Gastroesophageal sphincter (tissue), 4 donors: ENCODE results near the gene ARHGAP18. TPM values are rescaled to one million over a fixed set of nuclear protein-coding genes. Genes with fewer than 3 reads are reported as not detected.

Experiments used
- ATAC-seq: fragments of 150-250 bp; one replicate; pipeline ENCODE4 v1.9.1; 2016; ENCODE audit warnings: mild to moderate bottlenecking, moderate library complexity
- H3K27ac ChIP-seq, 4 donors: fragments of 200-600 bp; sonication (generic) in 3 of 4; 1 replicate in 3 of 4; 2 replicates in 1 of 4; pipeline ENCODE4 v1.5.1; 2016 to 2019
- H3K27me3 ChIP-seq: fragments of 200-600 bp; sonication (generic); one replicate; pipeline ENCODE4 v1.5.1; 2019
- H3K36me3 ChIP-seq, 2 donors: fragments of 200-600 bp; sonication (generic); one replicate each; pipeline ENCODE4 v1.5.1; 2019; ENCODE audit warnings: control low read depth in 1 of 2
- H3K4me1 ChIP-seq, 3 donors: fragments of 200-600 bp; sonication (generic); 1 replicate in 2 of 3; 2 replicates in 1 of 3; pipeline ENCODE4 v1.5.1; 2016 to 2019; ENCODE audit warnings: control low read depth in 2 of 3
- H3K4me3 ChIP-seq, 2 donors: fragments of 200-600 bp; sonication (generic); one replicate each; pipeline ENCODE4 v1.5.1; 2019; ENCODE audit warnings: mild to moderate bottlenecking in 1 of 2, moderate library complexity in 1 of 2
- H3K9me3 ChIP-seq, 3 donors: fragments of 200-600 bp; sonication (generic); one replicate each; pipeline ENCODE4 v1.5.1; 2017 to 2019; ENCODE audit warnings: control low read depth in 2 of 3
- EP300 ChIP-seq: sonication (generic); formaldehyde crosslinking; IDR thresholded peaks from one replicate; pipeline ENCODE4 v1.6.1; 2017; ENCODE audit warnings: antibody characterized with exemption, mild to moderate bottlenecking
- POLR2A ChIP-seq, 2 donors: fragments of 450-650 bp; IDR thresholded peaks; one replicate each; pipeline ENCODE4 v1.6.1; 2017; ENCODE audit warnings: antibody characterized with exemption in 2 of 2, mild to moderate bottlenecking in 2 of 2, moderate library complexity in 1 of 2
- POLR2AphosphoS5 ChIP-seq: sonication (generic); formaldehyde crosslinking; IDR thresholded peaks from one replicate; pipeline ENCODE4 v1.6.1; 2017; ENCODE audit warnings: antibody characterized with exemption
- WGBS, 2 donors: methylation state at CpG; one replicate each; pipeline ENCODE4 v1.1.5; 2018; ENCODE audit warnings: low coverage in 1 of 2; 5-methylcytosine and 5-hydroxymethylcytosine counted together
- total RNA-seq, 4 donors: library from RNA; depleted of rRNA; stranded (reverse); fragments of >200 nt; gene quantifications; one replicate each; pipeline ENCODE4 v1.1.0, GENCODE V29; 2016
- TF ChIP-seq, protein P1 (sequence below), 4 experiments: fragments of 200-600 bp in 2 of 4; fragments of 450-650 bp in 2 of 4; sonication (generic) in 1 of 4; IDR thresholded peaks; one replicate each; pipeline ENCODE4 v1.5.1; 2017 to 2019; ENCODE audit warnings: antibody characterized with exemption in 4 of 4, mild to moderate bottlenecking in 2 of 4, moderate library complexity in 2 of 4

The ARHGAP18 gene
- total RNA-seq, 4 donors from 2014 or later, result 2.8 to 15.0 (median 9.4) TPM

DNA sequence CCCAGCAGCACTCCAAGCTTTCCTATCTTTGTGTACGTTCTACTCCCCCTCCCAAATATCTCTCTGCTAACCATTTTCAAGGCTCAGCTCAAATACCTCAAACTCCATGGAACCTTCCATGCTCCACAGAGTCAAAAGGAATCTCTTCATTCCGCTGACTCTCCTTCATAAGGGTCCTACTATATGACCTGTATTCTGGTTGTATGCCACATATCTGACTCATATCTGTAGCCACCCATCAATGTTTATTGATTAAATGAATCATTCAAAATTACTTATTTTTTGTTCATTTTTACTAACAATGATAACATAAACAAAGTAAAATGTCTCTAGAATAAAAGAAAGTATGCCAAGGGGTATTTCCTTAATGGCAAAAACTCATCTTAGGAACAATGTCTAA lies 123.2 kb downstream of the ARHGAP18 start:
- no peaks in the 10 kb centered on the region for H3K36me3 ChIP-seq
- H3K27ac ChIP-seq, result no peak overlapping the region
- no peaks in the 10 kb centered on the region for H3K4me1 ChIP-seq
- no peak overlapping the region for H3K4me3 ChIP-seq
- ATAC-seq, result no peak
- no peaks in the 10 kb centered on the region for H3K27me3 ChIP-seq
- no peak for TF ChIP-seq POLR2A (IDR thresholded peaks at IDR 0.05)
- TF ChIP-seq POLR2AphosphoS5, result no peak
- TF ChIP-seq EP300, result no peak
- TF ChIP-seq, protein P1, sequence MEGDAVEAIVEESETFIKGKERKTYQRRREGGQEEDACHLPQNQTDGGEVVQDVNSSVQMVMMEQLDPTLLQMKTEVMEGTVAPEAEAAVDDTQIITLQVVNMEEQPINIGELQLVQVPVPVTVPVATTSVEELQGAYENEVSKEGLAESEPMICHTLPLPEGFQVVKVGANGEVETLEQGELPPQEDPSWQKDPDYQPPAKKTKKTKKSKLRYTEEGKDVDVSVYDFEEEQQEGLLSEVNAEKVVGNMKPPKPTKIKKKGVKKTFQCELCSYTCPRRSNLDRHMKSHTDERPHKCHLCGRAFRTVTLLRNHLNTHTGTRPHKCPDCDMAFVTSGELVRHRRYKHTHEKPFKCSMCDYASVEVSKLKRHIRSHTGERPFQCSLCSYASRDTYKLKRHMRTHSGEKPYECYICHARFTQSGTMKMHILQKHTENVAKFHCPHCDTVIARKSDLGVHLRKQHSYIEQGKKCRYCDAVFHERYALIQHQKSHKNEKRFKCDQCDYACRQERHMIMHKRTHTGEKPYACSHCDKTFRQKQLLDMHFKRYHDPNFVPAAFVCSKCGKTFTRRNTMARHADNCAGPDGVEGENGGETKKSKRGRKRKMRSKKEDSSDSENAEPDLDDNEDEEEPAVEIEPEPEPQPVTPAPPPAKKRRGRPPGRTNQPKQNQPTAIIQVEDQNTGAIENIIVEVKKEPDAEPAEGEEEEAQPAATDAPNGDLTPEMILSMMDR (IDR thresholded peaks at IDR 0.05), result no peak
- H3K9me3 ChIP-seq, result no peaks in the 10 kb centered on the region
- WGBS, 2 donors, result 90% methylated on average over 2 of the region's 2 CpGs

DNA sequence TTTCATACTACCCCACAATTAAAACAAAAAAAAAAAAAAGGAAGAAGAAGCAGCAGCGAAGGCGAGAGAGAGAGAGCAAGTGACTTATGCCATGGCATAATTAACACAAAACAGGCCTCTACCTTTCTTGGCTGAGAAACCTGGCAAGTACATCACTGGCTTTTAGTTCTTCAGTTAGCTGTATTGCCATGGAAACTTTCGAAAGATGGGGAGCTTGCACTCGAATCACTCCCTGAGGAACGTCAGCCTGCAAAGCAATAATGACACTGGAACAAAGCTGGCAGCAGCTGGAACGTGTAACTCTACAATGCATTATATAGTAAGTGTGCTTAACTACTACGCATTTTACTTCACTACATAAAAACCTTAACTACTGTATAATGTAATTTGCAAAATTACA lies 126.1 kb downstream of the ARHGAP18 start:
- H3K27ac ChIP-seq, result no peak overlapping the region
- ATAC-seq, result no peak
- no peaks in the 10 kb centered on the region for H3K27me3 ChIP-seq
- no peak overlapping the region for H3K4me3 ChIP-seq
- no peaks in the 10 kb centered on the region for H3K9me3 ChIP-seq
- TF ChIP-seq POLR2AphosphoS5 (no peak), POLR2A (IDR thresholded peaks at IDR 0.05) (no peak), EP300 (no peak)
- TF ChIP-seq, protein P1 (IDR thresholded peaks at IDR 0.05), result no peak
- H3K4me1 ChIP-seq, result no peaks in the 10 kb centered on the region
- WGBS, 2 donors, result 43 to 77% methylated on average over 3 to 7 of the region's 7 CpGs
- H3K36me3 ChIP-seq, result no peaks in the 10 kb centered on the region

DNA sequence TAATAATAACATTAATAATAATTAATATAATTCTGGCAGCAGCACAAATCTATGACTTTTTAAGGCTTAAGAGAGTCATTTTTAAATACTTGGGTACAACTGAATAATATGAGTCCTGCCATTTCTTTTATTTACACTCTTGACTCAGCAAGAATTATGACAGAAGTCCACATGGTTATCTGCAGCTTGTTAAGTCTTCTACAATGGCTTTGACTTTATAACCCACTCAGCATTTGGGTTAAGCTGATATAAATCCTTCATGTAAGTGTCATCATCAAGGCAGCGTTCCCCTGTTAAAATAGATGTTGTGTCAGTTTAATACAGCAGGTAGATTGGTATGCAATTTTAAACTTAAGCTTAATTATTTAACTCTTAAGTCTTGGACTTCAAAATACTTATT lies 131.7 kb downstream of the ARHGAP18 start:
- no peak for ATAC-seq
- TF ChIP-seq POLR2AphosphoS5, result no peak
- TF ChIP-seq, protein P1 (IDR thresholded peaks at IDR 0.05), result no peak
- no peak for TF ChIP-seq POLR2A (IDR thresholded peaks at IDR 0.05)
- TF ChIP-seq EP300, result no peak
- H3K4me1 ChIP-seq, result no peaks in the 10 kb centered on the region
- H3K27ac ChIP-seq, result no peak overlapping the region
- WGBS, 2 donors, result 83 to 92% methylated on average over 1 of the region's 1 CpG
- no peaks in the 10 kb centered on the region for H3K36me3 ChIP-seq
- H3K9me3 ChIP-seq, result no peaks in the 10 kb centered on the region
- no peaks in the 10 kb centered on the region for H3K27me3 ChIP-seq
- no peak overlapping the region for H3K4me3 ChIP-seq

DNA sequence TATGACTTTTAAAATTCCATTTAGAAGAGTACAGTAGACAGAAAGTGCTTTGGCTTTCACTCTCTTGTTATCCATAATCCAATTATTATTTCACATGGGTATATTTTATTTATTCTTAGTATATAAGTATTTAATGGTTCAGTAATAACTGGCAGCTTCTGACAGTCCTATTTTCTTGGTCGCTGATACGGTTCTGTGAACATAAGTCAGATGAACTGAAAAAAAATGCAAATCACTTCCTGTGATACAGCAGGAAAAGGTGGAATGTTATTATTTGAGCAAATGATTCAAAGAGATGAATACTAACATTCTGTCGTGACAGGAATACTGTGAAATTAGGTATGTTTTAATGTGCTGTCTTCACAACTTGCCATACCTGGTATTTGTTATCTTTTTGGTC lies 132.3 kb downstream of the ARHGAP18 start:
- Histone ChIP-seq H3K4me1 (no peaks in the 10 kb centered on the region), H3K4me3 (no peak overlapping the region), H3K36me3 (no peaks in the 10 kb centered on the region), H3K9me3 (no peaks in the 10 kb centered on the region), H3K27ac (no peak overlapping the region), H3K27me3 (no peaks in the 10 kb centered on the region)
- no peak for ATAC-seq
- TF ChIP-seq, protein P1 (IDR thresholded peaks at IDR 0.05), result no peak
- no peak for TF ChIP-seq EP300
- no peak for TF ChIP-seq POLR2A (IDR thresholded peaks at IDR 0.05)
- TF ChIP-seq POLR2AphosphoS5, result no peak
- 54 to 65% methylated on average over 3 of the region's 3 CpGs for WGBS, 2 donors

DNA sequence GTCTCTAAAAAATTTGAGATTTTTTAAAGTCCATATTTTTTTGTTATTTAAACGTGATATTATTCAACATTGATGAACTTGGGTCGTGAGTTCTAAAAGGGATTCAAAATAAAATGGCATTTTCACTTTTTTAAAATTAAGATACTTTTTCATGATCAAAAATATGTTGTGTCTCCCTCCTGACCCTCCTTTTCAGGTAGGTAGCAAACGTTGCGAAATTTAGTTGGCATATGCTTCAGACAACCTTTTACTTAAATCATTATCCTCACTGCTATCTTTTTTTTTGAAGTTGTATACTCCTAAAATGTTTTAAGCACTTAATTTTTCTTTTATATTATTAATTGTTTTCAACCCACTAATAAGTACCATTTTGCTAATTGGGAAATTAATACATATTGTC lies 133.5 kb downstream of the ARHGAP18 start:
- H3K4me3 ChIP-seq, result no peak overlapping the region

More for the DNA sequence above, 133.5 kb downstream of the ARHGAP18 start:
- peaks cover 0 to 6% (median 0%) of the 10 kb centered on the region in 3 donors for H3K9me3 ChIP-seq
- H3K27ac ChIP-seq, result no peak overlapping the region
- H3K36me3 ChIP-seq, result no peaks in the 10 kb centered on the region
- no peak for ATAC-seq
- H3K4me1 ChIP-seq, result no peaks in the 10 kb centered on the region
- H3K27me3 ChIP-seq, result no peaks in the 10 kb centered on the region
- TF ChIP-seq, protein P1 (IDR thresholded peaks at IDR 0.05), result no peak
- TF ChIP-seq POLR2A (IDR thresholded peaks at IDR 0.05) (no peak), POLR2AphosphoS5 (no peak), EP300 (no peak)
- 76 to 89% methylated on average over 4 of the region's 4 CpGs for WGBS, 2 donors
